Panc1 (cell line): Measurements from ENCODE around the gene DNMT3A. TPM values are rescaled to one million over a fixed set of nuclear protein-coding genes. Genes with fewer than 3 reads are reported as not detected.

ENCODE experiments used
- ATAC-seq: fragments of 200-7000 bp; cut with Tn5 transposase; 2 replicates; pipeline ENCODE4 v1.9.1; 2020; ENCODE audit warnings: mild to moderate bottlenecking, moderate library complexity
- BruUV-seq: library from RNA; stranded (reverse); fragments of 400-500 nt; replicated peaks from 2 replicates; lab custom pipeline; 2021; lab: Mats Ljungman, UMichigan
- CTCF ChIA-PET: fragments of 300-600 bp; sonication (Branson Sonifier 250); formaldehyde crosslinking; loops from one replicate; lab custom pipeline; 2022; ENCODE audit warnings: antibody characterized with exemption; lab: Charles Lee
- POLR2A ChIA-PET: fragments of 300-600 bp; sonication (Branson Sonifier 250); formaldehyde crosslinking; loops from one replicate; lab custom pipeline; 2022; ENCODE audit warnings: antibody characterized with exemption; lab: Charles Lee
- DNase-seq: peaks from one replicate; pipeline ENCODE4 v3.0.0-alpha.2; 2010; ENCODE audit warnings: low read depth, low spot score
- H3K27ac ChIP-seq: 2 replicates; pipeline ENCODE4 v1.5.1; 2011; ENCODE audit warnings: mild to moderate bottlenecking, low read length, inconsistent platforms
- H3K27me3 ChIP-seq: fragments of 200-500 bp; sonication (Bioruptor generic); 2 replicates; pipeline ENCODE4 v1.6.0; 2014; ENCODE audit warnings: low read length, inconsistent platforms; ENCODE audit not compliant: control insufficient read depth, insufficient read depth
- H3K36me3 ChIP-seq: fragments of 200-500 bp; sonication (Bioruptor generic); 2 replicates; pipeline ENCODE4 v1.5.1; 2014; ENCODE audit warnings: inconsistent platforms, mild to moderate bottlenecking, low read length, moderate library complexity; ENCODE audit not compliant: control insufficient read depth, insufficient read depth
- H3K4me1 ChIP-seq: 2 replicates; pipeline ENCODE4 v1.5.1; 2011; ENCODE audit warnings: inconsistent platforms, mild to moderate bottlenecking, low read length, moderate library complexity; ENCODE audit not compliant: control insufficient read depth, insufficient read depth
- H3K4me3 ChIP-seq, 2 experiments: 2 replicates each; pipeline ENCODE4 v1.5.1; 2011 to 2012; ENCODE audit warnings: low read depth in 2 of 2, low read length in 2 of 2, mild to moderate bottlenecking in 2 of 2, inconsistent platforms in 1 of 2, moderate library complexity in 1 of 2
- H3K9me3 ChIP-seq: fragments of 200-500 bp; sonication (Bioruptor generic); 2 replicates; pipeline ENCODE4 v1.5.1; 2014; ENCODE audit warnings: low read depth, mild to moderate bottlenecking, inconsistent platforms, low read length, moderate library complexity; ENCODE audit not compliant: control insufficient read depth, insufficient read depth
- CTCF ChIP-seq: fragments of 450-650 bp; IDR thresholded peaks from 2 replicates; pipeline ENCODE4 v1.5.1; 2017; ENCODE audit warnings: mild to moderate bottlenecking
- POLR2AphosphoS5 ChIP-seq: IDR thresholded peaks from 2 replicates; pipeline ENCODE4 v1.6.1; 2012; ENCODE audit warnings: mild to moderate bottlenecking, low read depth, low read length, moderate library complexity
- SIN3A ChIP-seq: IDR thresholded peaks from 2 replicates; pipeline ENCODE4 v1.6.1; 2012; ENCODE audit warnings: low read depth, mild to moderate bottlenecking, low read length, moderate library complexity, borderline replicate concordance; ENCODE audit not compliant: insufficient read depth
- TCF7L2 ChIP-seq: IDR thresholded peaks from 2 replicates; pipeline ENCODE4 v1.6.1; 2011; ENCODE audit warnings: mild to moderate bottlenecking, low read depth, low read length, inconsistent platforms
- in situ Hi-C: cut with HindIII; loops from 2 replicates; pipeline ENCODE4 v1.10.0; 2016; ENCODE audit warnings: low sequenced_read_pairs, low pct_unique_long_range_greater_than_20kb
- intact Hi-C: fragments of 100-400 bp; cut with micrococcal nuclease; formaldehyde crosslinking; loops from one replicate; pipeline ENCODE4 v1.10.0; 2022; ENCODE audit not compliant: unreplicated experiment
- total RNA-seq: library from RNA; stranded (reverse); gene quantifications from one replicate; pipeline ENCODE4 v1.2.1, GENCODE V29; 2021; ENCODE audit not compliant: unreplicated experiment
- TF ChIP-seq, protein P1 (sequence below), 2 experiments: IDR thresholded peaks; 2 replicates each; pipeline ENCODE4 v1.6.1; 2011 to 2012; ENCODE audit warnings: low read depth in 2 of 2, control low read depth in 1 of 2, low read length in 1 of 2, mild to moderate bottlenecking in 1 of 2, moderate library complexity in 1 of 2; ENCODE audit not compliant: insufficient read depth in 1 of 2

Gene DNMT3A
- total RNA-seq, 1 experiment from 2014 or later = 29.3 TPM

- intact Hi-C loops = no loop called here
- TF ChIP-seq, protein P1, sequence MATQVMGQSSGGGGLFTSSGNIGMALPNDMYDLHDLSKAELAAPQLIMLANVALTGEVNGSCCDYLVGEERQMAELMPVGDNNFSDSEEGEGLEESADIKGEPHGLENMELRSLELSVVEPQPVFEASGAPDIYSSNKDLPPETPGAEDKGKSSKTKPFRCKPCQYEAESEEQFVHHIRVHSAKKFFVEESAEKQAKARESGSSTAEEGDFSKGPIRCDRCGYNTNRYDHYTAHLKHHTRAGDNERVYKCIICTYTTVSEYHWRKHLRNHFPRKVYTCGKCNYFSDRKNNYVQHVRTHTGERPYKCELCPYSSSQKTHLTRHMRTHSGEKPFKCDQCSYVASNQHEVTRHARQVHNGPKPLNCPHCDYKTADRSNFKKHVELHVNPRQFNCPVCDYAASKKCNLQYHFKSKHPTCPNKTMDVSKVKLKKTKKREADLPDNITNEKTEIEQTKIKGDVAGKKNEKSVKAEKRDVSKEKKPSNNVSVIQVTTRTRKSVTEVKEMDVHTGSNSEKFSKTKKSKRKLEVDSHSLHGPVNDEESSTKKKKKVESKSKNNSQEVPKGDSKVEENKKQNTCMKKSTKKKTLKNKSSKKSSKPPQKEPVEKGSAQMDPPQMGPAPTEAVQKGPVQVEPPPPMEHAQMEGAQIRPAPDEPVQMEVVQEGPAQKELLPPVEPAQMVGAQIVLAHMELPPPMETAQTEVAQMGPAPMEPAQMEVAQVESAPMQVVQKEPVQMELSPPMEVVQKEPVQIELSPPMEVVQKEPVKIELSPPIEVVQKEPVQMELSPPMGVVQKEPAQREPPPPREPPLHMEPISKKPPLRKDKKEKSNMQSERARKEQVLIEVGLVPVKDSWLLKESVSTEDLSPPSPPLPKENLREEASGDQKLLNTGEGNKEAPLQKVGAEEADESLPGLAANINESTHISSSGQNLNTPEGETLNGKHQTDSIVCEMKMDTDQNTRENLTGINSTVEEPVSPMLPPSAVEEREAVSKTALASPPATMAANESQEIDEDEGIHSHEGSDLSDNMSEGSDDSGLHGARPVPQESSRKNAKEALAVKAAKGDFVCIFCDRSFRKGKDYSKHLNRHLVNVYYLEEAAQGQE (IDR thresholded peaks at IDR 0.05; ENCODE audit: insufficient read depth in 1 of 2, low read depth in 2 of 2, low read length in 1 of 2) = no peak
- TF ChIP-seq CTCF (no peak), SIN3A (no peak), POLR2AphosphoS5 (no peak), TCF7L2 (no peak)
- H3K36me3 ChIP-seq = no peaks in the 10 kb centered on the region
- H3K9me3 ChIP-seq = no peaks in the 10 kb centered on the region
- peaks cover 7% of the 10 kb centered on the region; the same call in 1 of the 2 replicates for H3K4me1 ChIP-seq
- CTCF ChIA-PET = no interaction called here
- DNase-seq (no peak), ATAC-seq (no peak)
- in situ Hi-C loops = no loop called here
- no peak overlapping the region for H3K27ac ChIP-seq
- H3K4me3 ChIP-seq = no peak overlapping the region
- no TSS peak for BruUV-seq
- POLR2A ChIA-PET = no interaction called here
- H3K27me3 ChIP-seq = no peaks in the 10 kb centered on the region
Measured at GRCh38 chr2:25313711-25314513, 27.8 kb downstream of the DNMT3A start.

GRCh38 chr2:25312958-25313710 is 28.6 kb downstream of the DNMT3A start:
- H3K27ac ChIP-seq = no peak overlapping the region
- no peak for ATAC-seq
- no peak for DNase-seq
- no peak overlapping the region for H3K4me3 ChIP-seq
- POLR2A ChIA-PET = no interaction called here
- intact Hi-C loops (no loop called here), in situ Hi-C loops (no loop called here)
- no TSS peak for BruUV-seq
- peaks cover 7% of the 10 kb centered on the region; the same call in 1 of the 2 replicates for H3K4me1 ChIP-seq
- H3K36me3 ChIP-seq = no peaks in the 10 kb centered on the region
- CTCF ChIA-PET = no interaction called here
- no peak for TF ChIP-seq TCF7L2
- no peaks in the 10 kb centered on the region for H3K9me3 ChIP-seq
- no peaks in the 10 kb centered on the region for H3K27me3 ChIP-seq
